HG03439 (cell line): ENCODE results near the gene SH3BGR.

Source experiments
- ATAC-seq: cut with Tn5 transposase; IDR thresholded peaks from one replicate; pipeline ENCODE4 v1.9.1; 2021; ENCODE audit warnings: mild to moderate bottlenecking, moderate library complexity; ENCODE audit not compliant: unreplicated experiment

The SH3BGR gene

GRCh38 chr21:39511102-39511501, 59.3 kb downstream of the SH3BGR start:
- ATAC-seq, result no peak

GRCh38 chr21:39513735-39514134, 62.0 kb downstream of the SH3BGR start:
- no peak for ATAC-seq

- ATAC-seq, result no peak
These were observed 64.1 kb downstream of the SH3BGR start for GRCh38 chr21:39515684-39516472.

DNA sequence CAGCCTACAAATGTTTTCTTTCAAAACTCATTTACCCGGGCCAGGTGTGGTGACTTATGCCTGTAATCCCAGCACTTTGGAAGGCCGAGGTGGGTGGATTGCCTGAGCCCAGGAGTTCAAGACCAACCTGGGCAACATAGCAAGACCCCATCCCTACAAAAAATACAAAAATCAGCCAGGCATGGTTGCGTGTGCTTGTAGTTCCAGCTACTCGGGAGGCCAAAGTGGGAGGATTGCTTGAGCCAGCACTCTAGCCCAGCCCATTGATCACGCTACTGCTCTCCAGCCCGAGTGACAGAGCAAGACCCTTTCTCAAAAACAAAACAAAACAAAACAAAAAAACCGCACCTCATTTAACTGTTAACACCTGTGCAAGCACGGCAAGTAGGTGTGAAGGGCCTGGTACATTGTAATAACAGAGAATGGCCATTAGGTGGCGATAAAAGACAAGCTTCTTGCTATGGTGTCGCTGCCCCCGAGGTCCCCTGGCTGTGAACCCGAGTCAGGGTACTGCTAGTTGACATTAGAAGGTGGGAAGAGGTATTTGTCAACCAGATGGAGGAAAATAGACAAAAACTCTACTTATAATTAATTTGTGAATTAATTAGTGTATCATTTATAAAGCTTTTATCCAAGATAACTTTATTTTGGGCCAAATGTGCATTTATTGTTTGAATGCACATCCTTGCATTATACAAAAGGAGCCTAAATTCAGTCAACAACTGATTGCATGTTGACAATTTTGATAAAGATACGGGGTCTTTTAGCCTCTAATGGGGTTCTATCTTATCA, 66.5 kb downstream of the SH3BGR start:
- no peak for ATAC-seq

DNA sequence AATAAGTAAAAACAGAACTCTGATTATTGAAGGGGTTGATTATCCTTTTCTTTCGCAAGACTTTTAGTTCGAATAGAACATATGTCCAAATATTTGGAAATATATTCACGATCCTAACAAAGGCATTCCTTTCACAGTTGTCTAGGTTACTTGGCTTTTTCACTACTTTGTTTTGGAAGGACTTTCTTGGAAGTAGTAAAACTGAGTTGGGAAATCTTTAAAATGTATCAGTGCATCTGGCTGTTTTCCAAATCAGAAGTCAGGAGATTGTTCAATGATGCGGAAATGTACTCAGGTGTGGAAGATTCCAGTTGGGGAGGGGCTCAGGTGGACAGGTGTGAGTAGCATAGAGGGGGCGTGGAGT, 67.1 kb downstream of the SH3BGR start:
- ATAC-seq, result no peak

- no peak for ATAC-seq
These were observed 68.1 kb downstream of the SH3BGR start for GRCh38 chr21:39519835-39520234.

DNA sequence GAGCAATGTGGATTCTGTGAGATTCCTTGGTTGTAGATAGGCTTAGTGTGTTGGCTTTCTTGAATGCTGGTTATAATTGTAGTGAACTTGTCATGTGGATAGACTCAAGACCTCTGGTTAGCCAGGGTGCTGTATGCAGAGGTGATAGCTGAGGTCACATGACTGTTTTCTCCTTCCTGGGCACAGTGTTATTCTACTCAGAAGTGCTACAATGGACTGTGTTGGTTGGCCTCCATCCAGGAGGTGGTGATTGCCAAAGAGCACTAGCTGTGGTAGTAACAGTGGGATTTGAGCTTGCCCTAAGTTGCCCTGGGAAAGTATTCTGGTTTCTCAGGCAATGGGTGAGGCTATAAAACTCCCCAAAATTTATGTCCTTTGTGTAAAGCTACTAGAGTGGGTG, 71.6 kb downstream of the SH3BGR start:
- ATAC-seq, result no peak

DNA sequence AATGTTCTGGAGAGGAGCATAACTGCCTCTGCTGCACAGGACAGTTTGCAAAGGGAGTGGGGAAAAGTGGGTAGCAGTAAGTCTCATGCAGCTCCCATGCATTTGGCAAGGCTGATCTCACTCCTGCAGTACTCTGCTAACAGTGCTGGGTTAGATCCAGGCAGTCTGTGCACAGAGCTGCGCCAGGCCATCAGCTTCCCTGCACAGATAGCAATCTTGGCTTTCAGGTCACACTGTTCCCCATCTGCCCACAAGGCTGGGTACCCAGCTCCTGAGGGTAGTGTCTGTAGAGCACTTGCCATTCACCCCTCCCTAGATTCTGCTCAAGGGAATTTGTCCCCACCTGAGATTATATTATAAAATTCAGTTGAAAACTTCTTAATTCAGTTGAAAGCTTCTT, 72.1 kb downstream of the SH3BGR start:
- no peak for ATAC-seq

- no peak for ATAC-seq
These were observed 73.4 kb downstream of the SH3BGR start for GRCh38 chr21:39525129-39525528.

GRCh38 chr21:39525601-39526000, 73.8 kb downstream of the SH3BGR start:
- no peak for ATAC-seq

GRCh38 chr21:39527067-39527595, 75.4 kb downstream of the SH3BGR start:
- no peak for ATAC-seq

GRCh38 chr21:39527664-39528381, 76.1 kb downstream of the SH3BGR start:
- no peak for ATAC-seq

- no peak for ATAC-seq
These were observed 77.3 kb downstream of the SH3BGR start for GRCh38 chr21:39529026-39529425.

- no peak for ATAC-seq
These were observed 79.3 kb downstream of the SH3BGR start for GRCh38 chr21:39531064-39531463.

DNA sequence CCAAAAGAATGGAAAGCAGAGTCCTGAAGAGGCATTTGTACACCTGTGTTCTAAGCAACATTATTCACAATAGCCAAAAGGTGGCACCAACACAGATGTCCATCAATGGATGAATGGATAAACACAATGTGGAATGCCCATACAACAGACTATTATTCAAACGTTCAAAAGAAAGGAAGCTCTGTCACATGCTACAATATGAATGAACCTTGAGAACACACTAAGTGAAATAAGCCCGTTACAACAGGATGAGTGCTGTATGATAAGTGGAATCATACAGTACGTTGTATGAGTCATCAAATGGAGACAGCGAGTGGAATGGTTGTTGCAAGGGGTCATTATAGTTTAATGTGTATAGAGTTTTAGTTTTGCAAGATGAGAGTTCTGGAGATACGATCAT, 80.1 kb downstream of the SH3BGR start:
- no peak for ATAC-seq

DNA sequence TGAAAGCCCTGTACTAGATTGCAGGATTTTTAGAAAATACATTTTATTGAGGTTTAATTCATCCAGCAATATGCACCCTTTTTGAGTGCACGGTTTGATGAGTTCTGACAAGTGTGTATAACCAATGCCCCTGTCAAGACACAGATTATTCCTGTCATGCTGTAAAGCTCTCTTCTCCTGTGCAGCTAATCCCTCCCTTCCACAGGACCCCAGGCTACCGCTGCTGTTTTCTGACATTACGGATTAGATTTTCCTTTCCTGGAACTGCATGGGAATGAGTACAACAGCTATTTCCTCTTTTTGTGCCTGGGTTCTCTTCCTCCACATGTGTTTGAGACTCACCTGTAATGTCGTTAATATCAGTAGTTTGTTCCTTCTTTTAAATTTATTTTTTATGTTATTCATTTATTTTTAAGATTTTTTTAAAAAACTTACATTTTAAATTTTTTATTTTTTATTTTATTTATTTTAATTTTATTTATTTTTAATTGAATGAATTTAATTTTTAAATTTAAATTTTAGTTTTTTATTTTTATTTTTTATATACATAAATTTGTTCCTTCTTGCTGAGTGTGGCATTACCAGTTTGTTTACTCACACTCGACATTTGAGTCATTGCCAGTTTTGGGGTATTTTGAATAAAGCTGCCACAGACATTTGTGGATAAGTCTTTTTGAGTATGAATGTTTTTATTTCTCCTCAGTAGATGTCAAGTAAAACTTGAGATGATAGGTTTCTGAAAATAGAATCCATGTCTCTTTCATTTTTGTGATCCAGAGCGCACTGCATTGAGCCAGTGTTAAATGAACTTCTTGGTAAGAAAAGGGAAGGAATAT, 82.0 kb downstream of the SH3BGR start:
- ATAC-seq, result no peak

DNA sequence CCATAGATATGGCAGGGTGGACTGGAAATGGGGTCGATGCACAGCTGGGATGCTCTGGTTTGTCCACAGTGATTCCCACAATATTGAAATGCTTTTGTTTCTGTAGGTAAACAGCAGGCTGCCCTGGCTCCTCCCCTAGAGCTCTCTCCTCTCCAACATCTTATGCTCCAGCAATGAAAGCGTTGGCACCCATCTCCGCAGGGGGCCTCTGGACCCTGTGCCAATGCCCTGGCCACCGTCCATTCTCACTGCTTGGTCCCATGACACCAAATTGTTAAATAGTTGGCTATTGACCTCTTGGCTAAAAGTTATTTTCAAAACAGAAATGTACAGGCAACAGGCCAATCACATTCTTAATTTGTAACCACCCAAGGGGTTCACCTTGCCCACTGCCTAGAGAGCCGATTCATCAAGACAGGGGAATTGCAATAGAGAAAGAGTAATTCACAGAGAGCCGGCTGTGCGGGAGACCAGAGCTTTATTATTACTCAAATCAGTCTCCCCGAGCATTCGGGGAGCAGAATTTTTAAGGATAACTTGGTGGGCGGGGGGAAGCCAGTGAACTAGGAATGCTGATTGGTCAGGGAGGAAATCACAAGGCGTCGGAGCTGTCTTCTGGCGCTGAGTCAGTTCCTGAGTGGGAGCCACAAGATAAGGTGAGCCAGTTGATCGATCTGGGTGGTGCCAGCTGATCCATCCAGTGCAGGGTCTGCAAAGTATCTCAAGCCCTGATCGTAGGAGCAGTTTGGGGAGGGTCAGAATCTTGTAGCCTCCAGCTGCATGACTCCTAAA, 84.1 kb downstream of the SH3BGR start:
- no peak for ATAC-seq

DNA sequence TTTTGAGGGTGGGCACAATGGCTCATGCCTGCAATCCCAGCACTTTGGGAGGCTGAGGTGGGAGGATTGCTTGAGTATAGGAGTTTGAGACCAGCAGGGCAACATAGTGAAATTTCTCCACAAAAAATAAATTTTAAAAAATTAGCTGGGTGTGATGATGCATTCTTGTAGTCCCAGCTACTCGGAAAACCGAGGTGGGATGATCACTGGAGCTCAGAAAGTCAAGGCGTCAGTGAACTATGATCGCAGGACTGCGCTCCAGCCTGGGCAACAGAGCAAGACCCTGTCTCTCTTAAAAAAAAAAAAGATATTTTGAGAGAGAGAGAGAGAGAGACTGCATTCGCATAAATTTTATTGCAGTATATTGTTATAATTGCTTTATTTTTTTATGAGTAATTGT, 85.1 kb downstream of the SH3BGR start:
- ATAC-seq, result no peak

DNA sequence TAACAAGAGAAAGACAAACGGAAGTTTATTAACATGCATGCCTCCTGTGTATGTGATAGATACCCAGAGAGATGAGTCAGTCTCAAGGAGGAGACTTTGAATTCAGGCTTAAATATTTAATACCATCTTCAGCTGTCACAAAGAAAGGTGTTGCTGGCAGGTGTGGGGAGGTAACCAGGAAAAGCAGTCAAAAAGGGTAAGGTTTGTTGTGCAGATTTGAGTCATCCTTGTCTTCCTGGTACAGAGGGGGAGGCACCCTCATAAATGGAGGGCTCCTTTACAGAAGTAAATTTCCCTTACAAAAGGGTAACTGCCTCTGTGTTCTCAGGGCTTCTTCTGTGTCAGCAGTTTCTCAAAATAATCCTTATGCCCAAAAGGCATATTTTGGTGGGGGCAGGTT, 85.8 kb downstream of the SH3BGR start:
- ATAC-seq, result no peak
